Right lobe of liver (tissue), 6 donors: ENCODE data around the gene AKNA. TPM values are rescaled to one million over a fixed set of nuclear protein-coding genes. Genes with fewer than 3 reads are reported as not detected.

Experiments
- ATAC-seq, 4 donors: fragments of 200-7000 bp; cut with Tn5 transposase; one replicate each; pipeline ENCODE4 v1.9.1; 2020; ENCODE audit warnings: mild to moderate bottlenecking in 4 of 4, moderate library complexity in 4 of 4
- DNase-seq, 3 donors: peaks; one replicate each; pipeline ENCODE4 v3.0.0-alpha.2; 2020
- H3K27ac ChIP-seq, 3 donors: fragments of 200-600 bp; one replicate each; pipeline ENCODE4 v1.8.0; 2022
- H3K27me3 ChIP-seq, 2 donors: fragments of 200-600 bp; one replicate each; pipeline ENCODE4 v1.8.0; 2022
- H3K36me3 ChIP-seq, 4 donors: fragments of 200-600 bp; sonication (generic) in 1 of 4; one replicate each; pipeline versions ENCODE4 v1.5.1 to v1.8.0; 2017 to 2022; ENCODE audit warnings: control low read depth in 1 of 4
- H3K4me1 ChIP-seq, 4 donors: fragments of 200-600 bp; sonication (generic) in 1 of 4; one replicate each; pipeline versions ENCODE4 v1.5.1 to v1.8.0; 2017 to 2022; ENCODE audit warnings: control low read depth in 1 of 4
- H3K4me3 ChIP-seq, 3 donors: fragments of 200-600 bp; one replicate each; pipeline ENCODE4 v1.8.0; 2022
- H3K9me3 ChIP-seq, 4 donors: fragments of 200-600 bp; sonication (generic) in 1 of 4; one replicate each; pipeline versions ENCODE4 v1.5.1 to v1.8.0; 2017 to 2022; ENCODE audit warnings: control low read depth in 1 of 4
- POLR2A ChIP-seq: fragments of 450-650 bp; IDR thresholded peaks from one replicate; pipeline ENCODE4 v1.6.1; 2017; ENCODE audit warnings: antibody characterized with exemption, mild to moderate bottlenecking
- WGBS: methylation state at CpG from one replicate; pipeline ENCODE4 v1.1.6; 2018; ENCODE audit warnings: low coverage, low lambda C conversion rate; ENCODE audit not compliant: insufficient coverage; ENCODE audit errors: missing lambda C conversion rate; 5-methylcytosine and 5-hydroxymethylcytosine counted together
- intact Hi-C, 2 donors: fragments of 100-400 bp; cut with DNase I; formaldehyde crosslinking; loops; one replicate each; pipeline versions ENCODE4 v1.11.2 to v1.14.1; 2022
- total RNA-seq, 6 experiments: library from RNA; depleted of rRNA in 2 of 6; stranded (reverse); fragments of >200 nt in 2 of 6; fragmentation: NEBNext Ultra II Directional in 3 of 6; extraction: Animal tissue kit (Norgen Biotek cat#: 25700) in 3 of 6; gene quantifications; one replicate each; pipeline versions ENCODE4 v1.1.0 to v1.2.4, GENCODE V29; 2016 to 2023
- TF ChIP-seq, protein P1 (sequence below), 4 donors: fragments of 200-600 bp in 3 of 4; fragments of 450-650 bp in 1 of 4; IDR thresholded peaks; one replicate each; pipeline versions ENCODE4 v1.5.1 to v1.8.0; 2016 to 2022; ENCODE audit warnings: antibody characterized with exemption in 4 of 4, mild to moderate bottlenecking in 2 of 4
- donor health status: DM: no; HTN: yes; CAD: no.
- donor health status: DM: no; HTN: no; CAD: no.
- donor health status: DM: no; HTN: no; CAD: no.
- donor health status: DM: no; HTN: yes; CAD: no.
- donor health status: DM: no; HTN: yes; CAD: no.

AKNA gene
- total RNA-seq, 6 experiments from 2014 or later = 4.7 to 15.1 (median 9.8) TPM

DNA sequence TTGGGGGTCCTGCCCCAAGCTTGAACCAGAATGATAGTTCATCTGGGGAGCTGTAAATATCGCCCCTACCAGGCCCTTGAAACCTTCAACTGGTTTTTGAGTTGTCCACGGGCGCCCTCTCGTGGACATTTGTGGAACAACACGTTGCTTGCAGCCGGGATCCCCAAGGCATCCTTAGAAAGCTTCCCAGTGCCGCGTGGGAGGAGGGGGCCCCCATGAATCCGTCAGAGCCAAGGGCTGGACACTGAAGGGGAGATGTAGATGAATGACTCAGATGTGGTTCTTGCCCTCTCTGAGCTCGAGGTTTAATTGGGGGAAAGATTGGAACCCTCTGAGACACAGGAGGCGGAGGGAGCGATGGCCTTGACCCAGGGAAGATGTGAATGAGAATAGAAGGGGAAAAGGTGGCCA lies 96.7 kb downstream of the AKNA start:
- TF ChIP-seq POLR2A = no peak
- TF ChIP-seq, protein P1, sequence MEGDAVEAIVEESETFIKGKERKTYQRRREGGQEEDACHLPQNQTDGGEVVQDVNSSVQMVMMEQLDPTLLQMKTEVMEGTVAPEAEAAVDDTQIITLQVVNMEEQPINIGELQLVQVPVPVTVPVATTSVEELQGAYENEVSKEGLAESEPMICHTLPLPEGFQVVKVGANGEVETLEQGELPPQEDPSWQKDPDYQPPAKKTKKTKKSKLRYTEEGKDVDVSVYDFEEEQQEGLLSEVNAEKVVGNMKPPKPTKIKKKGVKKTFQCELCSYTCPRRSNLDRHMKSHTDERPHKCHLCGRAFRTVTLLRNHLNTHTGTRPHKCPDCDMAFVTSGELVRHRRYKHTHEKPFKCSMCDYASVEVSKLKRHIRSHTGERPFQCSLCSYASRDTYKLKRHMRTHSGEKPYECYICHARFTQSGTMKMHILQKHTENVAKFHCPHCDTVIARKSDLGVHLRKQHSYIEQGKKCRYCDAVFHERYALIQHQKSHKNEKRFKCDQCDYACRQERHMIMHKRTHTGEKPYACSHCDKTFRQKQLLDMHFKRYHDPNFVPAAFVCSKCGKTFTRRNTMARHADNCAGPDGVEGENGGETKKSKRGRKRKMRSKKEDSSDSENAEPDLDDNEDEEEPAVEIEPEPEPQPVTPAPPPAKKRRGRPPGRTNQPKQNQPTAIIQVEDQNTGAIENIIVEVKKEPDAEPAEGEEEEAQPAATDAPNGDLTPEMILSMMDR (IDR thresholded peaks at IDR 0.05) = peak; percentile 85 to 93 (median 90)
- peaks cover 0 to 2% (median 0%) of the 10 kb centered on the region in 4 donors for H3K9me3 ChIP-seq
- no peaks in the 10 kb centered on the region for H3K4me1 ChIP-seq
- H3K36me3 ChIP-seq = peaks cover 0 to 12% (median 7%) of the 10 kb centered on the region in 4 donors
- WGBS = 21% methylated on average over 10 of the region's 12 CpGs
- DNase-seq (peak; percentile 64 to 76 (median 71)), ATAC-seq (peak; percentile 66 to 85 (median 74))
- intact Hi-C loops = loop anchor here in 1 of 2 donors (2.0 kb wide), 1 partner anchor 182 kb away; no protein-coding TSS in a partner anchor
- no peaks in the 10 kb centered on the region for H3K27me3 ChIP-seq
- H3K4me3 ChIP-seq = no peak overlapping the region
- no peak overlapping the region for H3K27ac ChIP-seq

DNA sequence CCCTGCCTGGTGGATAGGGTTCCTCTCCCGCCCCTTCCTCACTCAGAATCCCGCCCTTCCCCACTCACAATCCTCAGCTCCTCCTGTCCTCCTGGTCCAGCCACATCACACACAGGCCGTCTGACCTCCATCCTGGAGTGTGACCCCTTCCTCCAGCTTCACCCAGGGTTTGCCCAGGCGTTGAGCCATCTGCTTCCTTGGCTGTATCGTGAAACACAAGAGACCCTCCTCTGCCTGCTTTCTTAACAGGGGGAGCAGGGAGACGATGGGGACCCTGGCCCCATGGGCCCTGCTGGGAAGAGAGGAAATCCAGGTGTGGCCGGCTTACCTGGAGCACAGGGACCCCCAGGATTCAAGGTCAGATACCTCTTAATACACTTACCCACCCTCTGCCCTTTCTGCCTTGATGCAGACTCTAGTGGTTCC lies 97.2 kb downstream of the AKNA start:
- Histone ChIP-seq H3K27me3 (no peaks in the 10 kb centered on the region), H3K9me3 (peaks cover 0 to 2% (median 0%) of the 10 kb centered on the region in 4 donors), H3K4me1 (no peaks in the 10 kb centered on the region), H3K4me3 (no peak overlapping the region), H3K36me3 (peaks cover 0 to 12% (median 5%) of the 10 kb centered on the region in 4 donors), H3K27ac (no peak overlapping the region)
- intact Hi-C loops = loop anchor here in 1 of 2 donors (2.0 kb wide), 1 partner anchor 182 kb away; no protein-coding TSS in a partner anchor
- TF ChIP-seq, protein P1 (IDR thresholded peaks at IDR 0.05) = no peak
- TF ChIP-seq POLR2A = no peak
- DNase-seq = peak in 1 of 3 donors; percentile 47
- ATAC-seq = peak; percentile 7 to 33 (median 19)
- 41% methylated on average over 4 of the region's 7 CpGs for WGBS

DNA sequence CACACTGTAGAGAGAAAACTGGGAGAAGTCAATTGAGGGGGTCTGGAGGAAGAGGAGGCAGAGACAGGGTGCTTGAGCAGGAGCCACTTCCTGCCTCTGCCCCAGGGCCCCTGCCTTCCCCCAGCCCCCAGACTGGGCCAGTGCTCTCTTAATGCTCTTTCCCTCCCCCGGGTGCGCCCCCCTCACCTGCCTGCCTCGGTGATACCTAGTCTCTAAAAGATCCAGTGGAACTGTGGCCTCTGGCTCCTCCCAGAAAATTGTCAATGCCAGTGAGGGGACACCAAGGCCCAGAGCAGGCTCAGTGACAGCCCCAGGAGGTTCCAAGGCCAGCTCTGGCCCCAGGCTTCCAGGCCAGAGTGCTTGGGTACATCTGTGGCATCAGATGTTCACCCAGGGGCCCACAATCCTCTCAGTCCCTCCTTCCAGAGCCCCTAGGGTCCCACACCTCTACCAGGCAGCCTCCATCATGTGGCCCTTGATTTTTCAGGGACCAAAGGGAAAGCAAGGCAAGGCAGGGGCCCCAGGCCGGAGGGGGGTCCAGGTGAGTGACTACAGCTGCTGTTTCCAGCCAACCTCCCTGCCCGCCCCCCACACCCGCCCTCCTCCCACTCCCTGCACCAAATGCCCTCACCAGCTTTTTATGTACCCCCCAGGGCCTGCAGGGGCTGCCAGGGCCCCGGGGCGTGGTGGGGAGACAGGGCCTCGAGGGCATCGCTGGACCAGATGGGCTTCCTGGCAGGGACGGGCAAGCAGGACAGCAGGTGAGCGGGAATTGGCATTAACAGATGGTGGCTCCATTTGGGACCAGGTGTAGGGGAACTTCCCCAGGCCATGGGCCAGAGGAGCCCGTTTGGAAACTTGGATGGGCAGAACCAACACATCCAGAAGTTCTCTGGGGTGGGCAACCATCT lies 98.0 kb downstream of the AKNA start:
- H3K27me3 ChIP-seq = no peaks in the 10 kb centered on the region
- no peak overlapping the region for H3K27ac ChIP-seq
- H3K4me3 ChIP-seq = no peak overlapping the region
- intact Hi-C loops = loop anchor here (2.0 to 5.0 kb wide), 2 partner anchors 181 to 193 kb away; partner anchors contain the start of gene KIF12 (in 1 of the 2)
- TF ChIP-seq, protein P1 (IDR thresholded peaks at IDR 0.05) = no peak
- TF ChIP-seq POLR2A = no peak
- H3K36me3 ChIP-seq = peaks cover 0 to 12% (median 5%) of the 10 kb centered on the region in 4 donors
- no peaks in the 10 kb centered on the region for H3K4me1 ChIP-seq
- ATAC-seq (peak in 1 of 4 donors; percentile 11), DNase-seq (peak in 2 of 3 donors; percentile 41 to 43)
- H3K9me3 ChIP-seq = peaks cover 0 to 1% (median 0%) of the 10 kb centered on the region in 4 donors
- 69% methylated on average over 3 of the region's 13 CpGs for WGBS

DNA sequence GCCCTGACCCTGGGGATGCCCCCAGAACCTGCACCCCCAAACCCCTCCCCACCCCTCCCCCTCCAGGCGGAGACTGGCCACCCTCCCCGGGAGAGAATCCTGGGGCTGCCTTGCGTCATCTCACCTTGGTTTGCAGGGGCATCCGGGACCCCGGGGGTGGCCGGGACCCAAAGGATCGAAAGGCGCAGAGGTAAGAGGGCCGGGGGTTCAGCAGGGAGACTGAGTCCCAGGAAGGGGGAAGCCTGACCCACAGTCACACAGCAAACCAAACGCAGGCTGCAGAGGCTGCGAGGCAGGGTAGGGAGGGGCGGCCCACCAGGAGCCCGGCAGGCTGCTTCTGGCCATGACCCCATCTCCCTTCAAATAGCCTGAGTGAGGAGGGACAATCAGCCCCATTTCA lies 98.7 kb downstream of the AKNA start:
- Histone ChIP-seq H3K27me3 (no peaks in the 10 kb centered on the region), H3K4me1 (no peaks in the 10 kb centered on the region), H3K36me3 (peaks cover 0 to 12% (median under 1%) of the 10 kb centered on the region in 4 donors), H3K27ac (no peak overlapping the region), H3K4me3 (no peak overlapping the region), H3K9me3 (no peaks in the 10 kb centered on the region)
- ATAC-seq = no peak
- DNase-seq = peak in 2 of 3 donors; percentile 43
- TF ChIP-seq, protein P1 (IDR thresholded peaks at IDR 0.05) = no peak
- TF ChIP-seq POLR2A = no peak
- WGBS = no CpG with 5 or more reads among the region's 13 CpGs
- intact Hi-C loops = loop anchor here in 1 of 2 donors (5.0 kb wide), 1 partner anchor 192 kb away; the partner anchor contains the start of gene KIF12
